Measurements from ENCODE around the gene CPXM1. TPM values are rescaled to one million over a fixed set of nuclear protein-coding genes. Genes with fewer than 3 reads are reported as not detected.

Gene CPXM1
- polyA plus RNA-seq (not detected in 3 replicates), polyA minus RNA-seq (not detected in 3 replicates)
- polyA plus RNA-seq (2011; ENCODE audit: low read depth): not detected
- not detected in 2 replicates for polyA plus RNA-seq (2011; cell fraction: cytosol; rRNA removed)
- not detected in 2 replicates for polyA plus RNA-seq (2011; cell fraction: nucleus; rRNA removed)
- polyA plus RNA-seq (2012; ENCODE audit: low replicate concordance): not detected in 2 replicates
- not detected for polyA minus RNA-seq (2011; cell fraction: cytosol; rRNA and poly(A)+ RNA removed)
- not detected in 2 replicates for polyA minus RNA-seq (2011; cell fraction: nucleus; rRNA and poly(A)+ RNA removed)

- dilution Hi-C loops (cut with MboI; ENCODE audit: extremely low pct_ligation_motif_present, low sequenced_read_pairs): no loop called here
- FAIRE-seq: no peak
Observed at GRCh38 chr20:2800521-2801285, at the start of gene CPXM1. Gene CPXM1, minus strand, starts transcription at chr20:2800627. Its CDS starts 55 bp downstream, at chr20:2800572.

GRCh38 chr20:2849529-2849928, 49.1 kb upstream of the CPXM1 start:
- Histone ChIP-seq H3K4me3 (ENCODE audit: control insufficient read depth in 2 of 3, extremely low read depth in 1 of 3, insufficient read depth in 2 of 3, low read depth in 1 of 3, low read length in 3 of 3) (no peak overlapping the region), H3K9me1 (ENCODE audit: control insufficient read depth, extremely low read depth, insufficient read depth, low read length) (peaks cover 2% of the 10 kb centered on the region), H3K27me3 (ENCODE audit: control insufficient read depth, extremely low read depth, insufficient read depth, low read length) (no peaks in the 10 kb centered on the region), H3K27ac (ENCODE audit: control insufficient read depth, insufficient read depth, low read length) (no peak overlapping the region), H3K4me2 (ENCODE audit: control insufficient read depth, extremely low read depth, insufficient read depth, low read depth, low read length) (no peak overlapping the region), H4K20me1 (ENCODE audit: control insufficient read depth, extremely low read depth, insufficient read depth, low read length) (peaks cover 4% of the 10 kb centered on the region), H3K9me3 (ENCODE audit: control insufficient read depth, low read depth, low read length) (no peaks in the 10 kb centered on the region), H2AFZ (ENCODE audit: control insufficient read depth, low read length) (no peak overlapping the region), H3K9ac (ENCODE audit: control insufficient read depth, extremely low read depth, insufficient read depth, low read length) (no peak overlapping the region), H3K36me3 (ENCODE audit: control insufficient read depth in 2 of 2, extremely low read depth in 1 of 2, insufficient read depth in 2 of 2, low read length in 2 of 2) (no peaks in the 10 kb centered on the region), H3K4me1 (ENCODE audit: control insufficient read depth, extremely low read depth, insufficient read depth, low read length) (no peaks in the 10 kb centered on the region), H3K79me2 (ENCODE audit: control insufficient read depth, insufficient read depth, low read length) (no peaks in the 10 kb centered on the region)
- no peak for DNase-seq (ENCODE audit: low read depth, low spot score)
- dilution Hi-C loops (cut with MboI; ENCODE audit: extremely low pct_ligation_motif_present, low sequenced_read_pairs): no loop called here
- TF ChIP-seq EZH2 (IDR thresholded peaks at IDR 0.05; ENCODE audit: low read length): no peak
- TF ChIP-seq CTCF (optimal IDR thresholded peaks at IDR 0.05 in 1 of 3, IDR thresholded peaks at IDR 0.05 in 1 of 3, conservative IDR thresholded peaks at IDR 0.05 in 1 of 3; ENCODE audit: extremely low read depth in 1 of 3, insufficient read depth in 2 of 3, low read length in 3 of 3): no peak
- no peak for FAIRE-seq

More at GRCh38 chr20:2800521-2801285, at the start of gene CPXM1:
- H2AFZ ChIP-seq (ENCODE audit: control insufficient read depth, low read length): no peak within 1 kb of the TSS
- peaks cover 84% of the 10 kb centered on the region for H3K27me3 ChIP-seq (ENCODE audit: control insufficient read depth, extremely low read depth, insufficient read depth, low read length)
- no peaks in the 10 kb centered on the region for H4K20me1 ChIP-seq (ENCODE audit: control insufficient read depth, extremely low read depth, insufficient read depth, low read length)
- no peaks in the 10 kb centered on the region for H3K36me3 ChIP-seq (ENCODE audit: control insufficient read depth in 2 of 2, extremely low read depth in 1 of 2, insufficient read depth in 2 of 2, low read length in 2 of 2)
- no peak within 1 kb of the TSS for H3K27ac ChIP-seq (ENCODE audit: control insufficient read depth, insufficient read depth, low read length)
- H3K4me2 ChIP-seq (ENCODE audit: control insufficient read depth, extremely low read depth, insufficient read depth, low read depth, low read length): no peak within 1 kb of the TSS
- H3K4me1 ChIP-seq (ENCODE audit: control insufficient read depth, extremely low read depth, insufficient read depth, low read length): peaks cover 2% of the 10 kb centered on the region
- no peaks in the 10 kb centered on the region for H3K9me1 ChIP-seq (ENCODE audit: control insufficient read depth, extremely low read depth, insufficient read depth, low read length)
- no peak for TF ChIP-seq CTCF (optimal IDR thresholded peaks at IDR 0.05 in 1 of 3, IDR thresholded peaks at IDR 0.05 in 1 of 3, conservative IDR thresholded peaks at IDR 0.05 in 1 of 3; ENCODE audit: extremely low read depth in 1 of 3, insufficient read depth in 2 of 3, low read length in 3 of 3)
- no peak for TF ChIP-seq EZH2 (IDR thresholded peaks at IDR 0.05; ENCODE audit: low read length)
- H3K9me3 ChIP-seq (ENCODE audit: control insufficient read depth, low read depth, low read length): peaks cover 2% of the 10 kb centered on the region
- DNase-seq (ENCODE audit: low read depth, low spot score): no peak
- H3K9ac ChIP-seq (ENCODE audit: control insufficient read depth, extremely low read depth, insufficient read depth, low read length): no peak within 1 kb of the TSS
- no peaks in the 10 kb centered on the region for H3K79me2 ChIP-seq (ENCODE audit: control insufficient read depth, insufficient read depth, low read length)
- no peak within 1 kb of the TSS for H3K4me3 ChIP-seq (ENCODE audit: control insufficient read depth in 2 of 3, extremely low read depth in 1 of 3, insufficient read depth in 2 of 3, low read depth in 1 of 3, low read length in 3 of 3)

Data from keratinocyte (primary cell).